GM12878 (cell line): ENCODE results near the gene ACTN2. TPM values are rescaled to one million over a fixed set of nuclear protein-coding genes. Genes with fewer than 3 reads are reported as not detected.

Source experiments
- ATAC-seq: fragments of 200-7000 bp; cut with Tn5 transposase; 3 replicates; pipeline ENCODE4 v1.9.1; 2020; ENCODE audit warnings: mild to moderate bottlenecking, moderate library complexity
- BruUV-seq: library from RNA; stranded (reverse); fragments of 400-500 nt; replicated peaks from 2 replicates; lab custom pipeline; 2021; lab: Mats Ljungman, UMichigan
- CTCF ChIA-PET: fragments of 300-600 bp; sonication (Branson Sonifier 250); formaldehyde crosslinking; extraction: SDS; loops from one replicate; lab custom pipeline; 2021; ENCODE audit warnings: inconsistent platforms; lab: Yijun Ruan, JAX
- POLR2A ChIA-PET: fragments of 350-600 bp; formaldehyde crosslinking; extraction: SDS; loops from one replicate; lab custom pipeline; 2021; ENCODE audit warnings: inconsistent platforms; lab: Charles Lee
- RAD21 ChIA-PET: fragments of 300-600 bp; sonication (Branson Sonifier 250); formaldehyde crosslinking; loops from one replicate; lab custom pipeline; 2023; ENCODE audit warnings: antibody characterized with exemption; ENCODE audit not compliant: unreplicated experiment; lab: Charles Lee
- SMC1A ChIA-PET: fragments of 300-600 bp; sonication (Branson Sonifier 250); formaldehyde crosslinking; loops from one replicate; lab custom pipeline; 2023; ENCODE audit not compliant: unreplicated experiment, uncharacterized antibody; lab: Charles Lee
- DNase-seq: peaks from one replicate; pipeline ENCODE4 v3.0.0-alpha.2; 2011; ENCODE audit warnings: low read depth, low spot score
- FAIRE-seq: peaks from 3 replicates; lab custom pipeline; 2011; peaks lifted over from hg19 to GRCh38; lab: Jason Lieb, UNC
- H2AFZ ChIP-seq: 2 replicates; pipeline ENCODE4 v1.6.0; 2011; ENCODE audit warnings: low read depth, low read length, control low read depth; ENCODE audit not compliant: control insufficient read depth
- H3K27ac ChIP-seq: 2 replicates; pipeline ENCODE4 v1.5.1; 2011; ENCODE audit warnings: control low read depth; ENCODE audit not compliant: control insufficient read depth, insufficient read depth
- H3K27me3 ChIP-seq, 2 experiments: replicated peaks in 1 of 2; 2 replicates each; pipeline versions ENCODE4 v1.6.0 to v1.6.1; 2011; ENCODE audit warnings: low read length in 1 of 2; ENCODE audit not compliant: control insufficient read depth in 2 of 2, insufficient read depth in 2 of 2
- H3K36me3 ChIP-seq, 2 experiments: 2 replicates each; pipeline ENCODE4 v1.5.1; 2011; ENCODE audit warnings: low read length in 1 of 2; ENCODE audit not compliant: control insufficient read depth in 2 of 2, insufficient read depth in 2 of 2
- H3K4me1 ChIP-seq: 2 replicates; pipeline ENCODE4 v1.6.1; 2011; ENCODE audit warnings: mild to moderate bottlenecking, low read length, moderate library complexity, mixed read lengths; ENCODE audit not compliant: control insufficient read depth, insufficient read depth
- H3K4me2 ChIP-seq: 2 replicates; pipeline ENCODE4 v1.6.0; 2011; ENCODE audit warnings: control low read depth; ENCODE audit not compliant: control insufficient read depth, insufficient read depth
- H3K4me3 ChIP-seq: fragments of 200-600 bp; sonication (generic); 2 replicates; pipeline ENCODE4 v1.5.1; 2016
- H3K79me2 ChIP-seq: 2 replicates; pipeline ENCODE4 v1.6.0; 2011; ENCODE audit warnings: low read length; ENCODE audit not compliant: control insufficient read depth, insufficient read depth
- H3K9ac ChIP-seq: 2 replicates; pipeline ENCODE4 v1.8.0; 2011; ENCODE audit warnings: low read length, control low read depth, mixed read lengths; ENCODE audit not compliant: control insufficient read depth, insufficient read depth
- H3K9me3 ChIP-seq: replicated peaks from 3 replicates; pipeline ENCODE4 v1.5.1; 2011; ENCODE audit warnings: mild to moderate bottlenecking, low read length; ENCODE audit not compliant: control insufficient read depth, insufficient read depth
- H4K20me1 ChIP-seq: 2 replicates; pipeline ENCODE4 v1.6.0; 2011; ENCODE audit not compliant: control insufficient read depth, insufficient read depth
- E2F8 ChIP-seq: fragments of 450-650 bp; IDR thresholded peaks from 2 replicates; pipeline ENCODE4 v1.6.1; 2018; ENCODE audit warnings: mild to moderate bottlenecking, low read depth, moderate library complexity; ENCODE audit not compliant: partially characterized antibody
- FOS ChIP-seq: IDR thresholded peaks from 3 replicates; pipeline ENCODE4 v1.6.1; 2011; ENCODE audit warnings: borderline replicate concordance; ENCODE audit not compliant: insufficient read length; ENCODE audit errors: extremely low read depth
- FOXM1 ChIP-seq: IDR thresholded peaks from 2 replicates; pipeline ENCODE4 v1.6.1; 2012; ENCODE audit warnings: low read depth, mild to moderate bottlenecking, inconsistent platforms, low read length, moderate library complexity
- HCFC1 ChIP-seq: fragments of 150-350 bp; IDR thresholded peaks from 2 replicates; pipeline ENCODE4 v1.6.1; 2014; ENCODE audit warnings: low read length
- IRF5 ChIP-seq: fragments of 450-650 bp; IDR thresholded peaks from 2 replicates; pipeline ENCODE4 v1.6.1; 2017; ENCODE audit warnings: borderline replicate concordance
- RAD21 ChIP-seq: IDR thresholded peaks from 2 replicates; pipeline ENCODE4 v1.6.1; 2011; ENCODE audit warnings: mild to moderate bottlenecking, low read depth, low read length, moderate library complexity; ENCODE audit not compliant: insufficient read depth
- SMAD1 ChIP-seq: fragments of 450-650 bp; IDR thresholded peaks from 2 replicates; pipeline ENCODE4 v1.6.1; 2018; ENCODE audit warnings: mild to moderate bottlenecking, low read depth; ENCODE audit not compliant: partially characterized antibody
- STAT3 ChIP-seq: IDR thresholded peaks from 2 replicates; pipeline ENCODE4 v1.6.1; 2011; ENCODE audit warnings: low read depth, low read length, improper control_type of control experiment
- ZNF207 ChIP-seq: fragments of 450-650 bp; IDR thresholded peaks from 2 replicates; pipeline ENCODE4 v1.6.1; 2014; ENCODE audit warnings: antibody characterized with exemption, mild to moderate bottlenecking, borderline replicate concordance
- ZNF274 ChIP-seq: IDR thresholded peaks from one replicate; pipeline ENCODE4 v1.8.0; 2011; ENCODE audit not compliant: insufficient read length, insufficient read depth
- WGBS: methylation state at CpG from one replicate; pipeline ENCODE4 v1.1.6; 2016; ENCODE audit warnings: low lambda C conversion rate; ENCODE audit not compliant: insufficient replicate concordance, insufficient coverage; ENCODE audit errors: missing lambda C conversion rate; 5-methylcytosine and 5-hydroxymethylcytosine counted together
- in situ Hi-C: fragments of 300-500 bp; cut with MboI; formaldehyde crosslinking; loops from 9 replicates; pipeline ENCODE4 v1.14.3; 2018; ENCODE audit warnings: mixed read lengths
- intact Hi-C: fragments of 100-400 bp; cut with micrococcal nuclease; formaldehyde crosslinking; loops from one replicate; pipeline ENCODE4 v1.14.2; 2022; ENCODE audit not compliant: unreplicated experiment
- polyA plus RNA-seq, 11 experiments: library from polyadenylated mRNA; depleted of rRNA in 4 of 11; unstranded in 6 of 11; stranded (reverse) in 5 of 11; fragments of >200 nt; fragmentation: Nextera tagmentation in 4 of 11; fragmentation: Illumina TruSeq in 1 of 11; extraction: Ambion mirVana in 4 of 11; extraction: Trizol in 1 of 11; gene quantifications; 1 replicate in 1 of 11; 2 replicates in 10 of 11; pipeline versions ENCODE4 v1.2.1 to v1.2.3, GENCODE V29; 2011 to 2016; ENCODE audit warnings: inconsistent platforms in 2 of 11, missing spikeins in 2 of 11, low read depth in 1 of 11
- total RNA-seq, 4 experiments: library from RNA; depleted of rRNA in 3 of 4; stranded (reverse); fragments of >200 nt in 3 of 4; fragmentation: Illumina TruSeq in 1 of 4; extraction: Trizol in 1 of 4; gene quantifications; 2 replicates each; pipeline versions ENCODE4 v1.2.1 to v1.2.3, GENCODE V29; 2013 to 2021

Gene ACTN2
- total and polyA plus RNA-seq, 10 of the 15 experiments (the other 5 are each of a cell fraction or from before 2014, with no cell fraction given) = 0.10 TPM; not detected in 9

- no peak for TF ChIP-seq E2F8
- no peak for TF ChIP-seq RAD21
These were observed 489 bp downstream of the ACTN2 start (continued) for GRCh38 chr1:236686815-236687160.

GRCh38 chr1:236687273-236687672 is 974 bp downstream of the ACTN2 start:
- ChIA-PET RAD21 (no interaction called here), CTCF (interaction anchor here (0.6 kb wide), 1 partner anchor 16 kb away, joined by 3 read pairs; no protein-coding TSS in a partner anchor), POLR2A (no interaction called here), SMC1A (no interaction called here)
- no peak overlapping the region for H3K9ac ChIP-seq
- intact Hi-C loops (no loop called here), in situ Hi-C loops (no loop called here)
- no peak overlapping the region for H3K27ac ChIP-seq
- no TSS peak for BruUV-seq
- no peaks in the 10 kb centered on the region for H3K36me3 ChIP-seq
- WGBS = 74% methylated on average over 8 of the region's 8 CpGs
- ATAC-seq = no peak
- H3K4me2 ChIP-seq = no peak overlapping the region
- H4K20me1 ChIP-seq = no peaks in the 10 kb centered on the region
- no peaks in the 10 kb centered on the region for H3K4me1 ChIP-seq
- no peak overlapping the region for H3K4me3 ChIP-seq
- TF ChIP-seq SMAD1 (no peak), ZNF207 (no peak), HCFC1 (no peak), ZNF274 (no peak), FOS (no peak), STAT3 (no peak), IRF5 (no peak), FOXM1 (no peak)
- no peaks in the 10 kb centered on the region for H3K9me3 ChIP-seq
- H2AFZ ChIP-seq = no peak overlapping the region
- H3K27me3 ChIP-seq = peaks cover 2 to 3% of the 10 kb centered on the region in 2 experiments; a peak in 2 of 4 replicates
- DNase-seq = no peak
- FAIRE-seq = no peak
- H3K79me2 ChIP-seq = no peaks in the 10 kb centered on the region
